RPMI8226 (cell line): Measurements from ENCODE around the gene DAB2IP.

Experiments
- DNase-seq: peaks from one replicate; pipeline ENCODE4 v3.0.0-alpha.2; 2015

Gene DAB2IP

GRCh38 chr9:121767171-121767769 is 115.8 kb downstream of the DAB2IP start:
- DNase-seq = no peak

- DNase-seq = no peak
Observed at GRCh38 chr9:121768416-121769015, 117.1 kb downstream of the DAB2IP start.

GRCh38 chr9:121769939-121770338 is 118.5 kb downstream of the DAB2IP start:
- no peak for DNase-seq

- no peak for DNase-seq
Observed at GRCh38 chr9:121770415-121771273, 119.2 kb downstream of the DAB2IP start.

GRCh38 chr9:121771418-121771817 is 120.0 kb downstream of the DAB2IP start:
- DNase-seq = no peak

- no peak for DNase-seq
Observed at GRCh38 chr9:121771851-121772599, 120.6 kb downstream of the DAB2IP start.

GRCh38 chr9:121772600-121773285 is 121.3 kb downstream of the DAB2IP start:
- DNase-seq = peak; percentile 20

- DNase-seq = no peak
Observed at GRCh38 chr9:121773286-121773953, 122.0 kb downstream of the DAB2IP start.

- DNase-seq = no peak
Observed at GRCh38 chr9:121773954-121774714, 122.7 kb downstream of the DAB2IP start.

- DNase-seq = peak; percentile 26
Observed at GRCh38 chr9:121774715-121775613, 123.5 kb downstream of the DAB2IP start.

- no peak for DNase-seq
Observed at GRCh38 chr9:121776001-121776738, 124.7 kb downstream of the DAB2IP start.

GRCh38 chr9:121776739-121777637 is 125.6 kb downstream of the DAB2IP start:
- DNase-seq = no peak

GRCh38 chr9:121778252-121779225 is 127.1 kb downstream of the DAB2IP start:
- DNase-seq = no peak

- no peak for DNase-seq
Observed at GRCh38 chr9:121779381-121780117, 128.1 kb downstream of the DAB2IP start.

GRCh38 chr9:121780177-121781040 is 129.0 kb downstream of the DAB2IP start:
- no peak for DNase-seq
